ENCODE data around the gene RBKS.

GRCh38 chr2:27925766-27926472 is 35.7 kb upstream of the RBKS start:
- TF ChIP-seq, protein P1, sequence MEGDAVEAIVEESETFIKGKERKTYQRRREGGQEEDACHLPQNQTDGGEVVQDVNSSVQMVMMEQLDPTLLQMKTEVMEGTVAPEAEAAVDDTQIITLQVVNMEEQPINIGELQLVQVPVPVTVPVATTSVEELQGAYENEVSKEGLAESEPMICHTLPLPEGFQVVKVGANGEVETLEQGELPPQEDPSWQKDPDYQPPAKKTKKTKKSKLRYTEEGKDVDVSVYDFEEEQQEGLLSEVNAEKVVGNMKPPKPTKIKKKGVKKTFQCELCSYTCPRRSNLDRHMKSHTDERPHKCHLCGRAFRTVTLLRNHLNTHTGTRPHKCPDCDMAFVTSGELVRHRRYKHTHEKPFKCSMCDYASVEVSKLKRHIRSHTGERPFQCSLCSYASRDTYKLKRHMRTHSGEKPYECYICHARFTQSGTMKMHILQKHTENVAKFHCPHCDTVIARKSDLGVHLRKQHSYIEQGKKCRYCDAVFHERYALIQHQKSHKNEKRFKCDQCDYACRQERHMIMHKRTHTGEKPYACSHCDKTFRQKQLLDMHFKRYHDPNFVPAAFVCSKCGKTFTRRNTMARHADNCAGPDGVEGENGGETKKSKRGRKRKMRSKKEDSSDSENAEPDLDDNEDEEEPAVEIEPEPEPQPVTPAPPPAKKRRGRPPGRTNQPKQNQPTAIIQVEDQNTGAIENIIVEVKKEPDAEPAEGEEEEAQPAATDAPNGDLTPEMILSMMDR (IDR thresholded peaks at IDR 0.05; ENCODE audit: low read depth, low read length), result no peak
- no peak for TF ChIP-seq EZH2phosphoT487 (IDR thresholded peaks at IDR 0.05; ENCODE audit: low read depth)
